Measurements from ENCODE around the gene MAGOHB.

MAGOHB gene

GRCh38 chr12:10559244-10559643, 54.2 kb downstream of the MAGOHB start:
- TF ChIP-seq CTCF (IDR thresholded peaks at IDR 0.05; ENCODE audit: control insufficient read depth, extremely low read depth, insufficient read depth) = no peak
- H3K4me3 ChIP-seq (ENCODE audit: low read depth, low read length) = no peak overlapping the region
- no peak for DNase-seq (ENCODE audit: low read depth)

GRCh38 chr12:10558789-10559188, 54.6 kb downstream of the MAGOHB start:
- H3K4me3 ChIP-seq (ENCODE audit: low read depth, low read length) = no peak overlapping the region
- DNase-seq (ENCODE audit: low read depth) = no peak
- TF ChIP-seq CTCF (IDR thresholded peaks at IDR 0.05; ENCODE audit: control insufficient read depth, extremely low read depth, insufficient read depth) = no peak

GRCh38 chr12:10558301-10558700, 55.1 kb downstream of the MAGOHB start:
- TF ChIP-seq CTCF (IDR thresholded peaks at IDR 0.05; ENCODE audit: control insufficient read depth, extremely low read depth, insufficient read depth) = no peak
- no peak overlapping the region for H3K4me3 ChIP-seq (ENCODE audit: low read depth, low read length)
- DNase-seq (ENCODE audit: low read depth) = no peak

GRCh38 chr12:10557766-10558165, 55.6 kb downstream of the MAGOHB start:
- H3K4me3 ChIP-seq (ENCODE audit: low read depth, low read length) = no peak overlapping the region
- TF ChIP-seq CTCF (IDR thresholded peaks at IDR 0.05; ENCODE audit: control insufficient read depth, extremely low read depth, insufficient read depth) = no peak
- DNase-seq (ENCODE audit: low read depth) = no peak

- DNase-seq (ENCODE audit: low read depth) = no peak
These were observed 56.1 kb downstream of the MAGOHB start for GRCh38 chr12:10557329-10557728.

GRCh38 chr12:10554756-10555481, 58.5 kb downstream of the MAGOHB start:
- H3K4me3 ChIP-seq (ENCODE audit: low read depth, low read length) = no peak overlapping the region

More at GRCh38 chr12:10557329-10557728, 56.1 kb downstream of the MAGOHB start:
- TF ChIP-seq CTCF (IDR thresholded peaks at IDR 0.05; ENCODE audit: control insufficient read depth, extremely low read depth, insufficient read depth) = no peak
- no peak overlapping the region for H3K4me3 ChIP-seq (ENCODE audit: low read depth, low read length)

More at GRCh38 chr12:10554756-10555481, 58.5 kb downstream of the MAGOHB start:
- no peak for DNase-seq (ENCODE audit: low read depth)
- no peak for TF ChIP-seq CTCF (IDR thresholded peaks at IDR 0.05; ENCODE audit: control insufficient read depth, extremely low read depth, insufficient read depth)

Data from LNCaP clone FGC (cell line).